GM13976 (cell line): ENCODE measurements around the gene OSCP1.

ENCODE experiments used
- DNase-seq: peaks from one replicate; pipeline ENCODE4 v3.0.0; 2012; ENCODE audit warnings: low spot score
- CTCF ChIP-seq: IDR thresholded peaks from 2 replicates; pipeline ENCODE4 v1.5.1; 2012; ENCODE audit warnings: borderline replicate concordance, mild to moderate bottlenecking; ENCODE audit not compliant: insufficient read depth; ENCODE audit errors: extremely low read depth, missing control alignments, control extremely low read depth
- in situ Hi-C: fragments of 300-500 bp; cut with MboI; formaldehyde crosslinking; loops from one replicate; pipeline ENCODE4 v1.12.0; 2022; ENCODE audit warnings: low sequenced_read_pairs, mixed read lengths, inconsistent platforms; ENCODE audit not compliant: unreplicated experiment

OSCP1 gene

DNA sequence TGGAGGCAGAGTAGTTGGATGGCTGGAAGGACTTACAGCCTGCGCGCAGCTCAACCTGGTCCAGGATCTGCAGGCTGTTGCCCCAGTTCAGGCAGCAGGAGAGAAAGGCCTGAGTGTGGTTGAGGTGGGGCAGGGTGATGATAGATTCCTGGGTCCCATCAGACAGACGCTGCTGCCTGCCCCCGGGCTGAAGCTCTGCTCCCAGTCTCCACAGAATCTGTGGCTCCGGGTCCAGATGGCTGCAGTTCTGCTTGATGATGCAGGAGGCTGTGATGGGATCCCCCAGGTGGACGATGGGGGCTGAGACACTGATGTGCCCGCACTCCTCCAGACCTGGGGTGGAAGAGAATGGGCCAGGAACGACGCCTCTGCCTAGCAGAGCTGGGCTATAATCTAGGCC is 25.1 kb upstream of the OSCP1 start:
- in situ Hi-C loops, result no loop called here

GRCh38 chr1:36472656-36473055 is 22.4 kb upstream of the OSCP1 start:
- TF ChIP-seq CTCF, result no peak
- no peak for DNase-seq
- in situ Hi-C loops, result no loop called here

More for the DNA sequence above, 25.1 kb upstream of the OSCP1 start:
- TF ChIP-seq CTCF, result no peak
- DNase-seq, result no peak

GRCh38 chr1:36471830-36472641 is 21.8 kb upstream of the OSCP1 start:
- TF ChIP-seq CTCF, result no peak
- no peak for DNase-seq
- in situ Hi-C loops, result no loop called here

DNA sequence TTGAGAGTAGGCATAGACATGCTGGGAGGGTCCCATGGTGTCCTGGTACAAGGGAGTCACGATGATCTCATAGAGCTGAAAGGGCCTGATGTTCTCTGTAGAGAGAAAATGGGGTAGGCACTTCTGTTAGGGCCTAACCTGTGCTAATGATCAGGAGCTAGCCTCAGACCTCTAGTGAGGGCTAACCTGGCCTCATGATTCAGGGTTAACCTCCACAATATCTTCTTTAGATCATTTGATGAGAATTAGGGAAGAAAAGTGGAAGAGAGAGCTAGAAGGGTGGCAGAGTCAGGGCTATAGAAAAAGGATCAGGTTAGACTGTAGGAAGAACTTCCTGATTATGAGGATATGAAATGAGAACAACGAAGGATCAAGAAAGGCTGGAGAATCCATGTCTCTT is 18.9 kb upstream of the OSCP1 start:
- in situ Hi-C loops, result no loop called here
- TF ChIP-seq CTCF, result no peak
- no peak for DNase-seq

GRCh38 chr1:36467700-36468455 is 17.6 kb upstream of the OSCP1 start:
- DNase-seq, result no peak
- TF ChIP-seq CTCF, result no peak

GRCh38 chr1:36467027-36467410 is 16.8 kb upstream of the OSCP1 start:
- in situ Hi-C loops, result no loop called here
- TF ChIP-seq CTCF, result no peak
- DNase-seq, result no peak

More at GRCh38 chr1:36467700-36468455, 17.6 kb upstream of the OSCP1 start:
- in situ Hi-C loops, result no loop called here
